Measurements from ENCODE around the gene HIF1AN.

GRCh38 chr10:100571084-100571856 is 35.5 kb downstream of the HIF1AN start:
- TF ChIP-seq, protein P1, sequence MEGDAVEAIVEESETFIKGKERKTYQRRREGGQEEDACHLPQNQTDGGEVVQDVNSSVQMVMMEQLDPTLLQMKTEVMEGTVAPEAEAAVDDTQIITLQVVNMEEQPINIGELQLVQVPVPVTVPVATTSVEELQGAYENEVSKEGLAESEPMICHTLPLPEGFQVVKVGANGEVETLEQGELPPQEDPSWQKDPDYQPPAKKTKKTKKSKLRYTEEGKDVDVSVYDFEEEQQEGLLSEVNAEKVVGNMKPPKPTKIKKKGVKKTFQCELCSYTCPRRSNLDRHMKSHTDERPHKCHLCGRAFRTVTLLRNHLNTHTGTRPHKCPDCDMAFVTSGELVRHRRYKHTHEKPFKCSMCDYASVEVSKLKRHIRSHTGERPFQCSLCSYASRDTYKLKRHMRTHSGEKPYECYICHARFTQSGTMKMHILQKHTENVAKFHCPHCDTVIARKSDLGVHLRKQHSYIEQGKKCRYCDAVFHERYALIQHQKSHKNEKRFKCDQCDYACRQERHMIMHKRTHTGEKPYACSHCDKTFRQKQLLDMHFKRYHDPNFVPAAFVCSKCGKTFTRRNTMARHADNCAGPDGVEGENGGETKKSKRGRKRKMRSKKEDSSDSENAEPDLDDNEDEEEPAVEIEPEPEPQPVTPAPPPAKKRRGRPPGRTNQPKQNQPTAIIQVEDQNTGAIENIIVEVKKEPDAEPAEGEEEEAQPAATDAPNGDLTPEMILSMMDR (optimal IDR thresholded peaks at IDR 0.05 in 1 of 3, IDR thresholded peaks at IDR 0.05 in 1 of 3, conservative IDR thresholded peaks at IDR 0.05 in 1 of 3; ENCODE audit: extremely low read depth in 1 of 3, insufficient read depth in 2 of 3, low read length in 3 of 3) = no peak
- no peak for TF ChIP-seq EZH2 (IDR thresholded peaks at IDR 0.05; ENCODE audit: low read length)

Measured in keratinocyte (primary cell).